ENCODE results near the gene GRK2. TPM values are rescaled to one million over a fixed set of nuclear protein-coding genes. Genes with fewer than 3 reads are reported as not detected.

The GRK2 gene
- total and polyA plus RNA-seq, 2 donors (not counting 1 experiment from before 2014, with no cell fraction given), result 294 to 534 TPM

DNA sequence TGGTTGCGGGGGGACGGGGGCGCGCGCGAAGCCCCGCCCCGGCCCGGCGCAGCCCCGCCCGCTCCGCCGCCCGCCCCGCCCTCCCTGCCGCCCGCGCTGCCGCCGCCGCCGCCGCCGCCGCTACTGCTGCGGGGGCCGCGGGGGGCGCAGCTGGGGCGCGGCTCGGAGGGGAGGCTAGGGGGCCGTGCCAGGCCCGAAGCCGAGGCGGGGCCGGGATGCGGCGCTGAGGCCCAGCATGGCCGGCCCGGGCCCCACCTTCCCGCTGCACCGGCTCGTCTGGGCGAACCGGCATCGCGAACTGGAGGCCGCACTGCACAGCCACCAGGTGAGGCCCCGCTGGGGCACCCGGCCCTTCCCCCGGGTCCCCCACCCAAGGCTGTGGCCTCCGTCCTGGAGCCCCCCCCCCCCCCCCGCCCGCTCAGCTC lies 23.0 kb downstream of the GRK2 start, which contains the start of gene ANKRD13D:
ANKRD13D (plus strand) TSS at position 78 of the 425 bp plus-strand sequence; CDS start at position 236, 158 bp downstream.
- Histone ChIP-seq H3K36me3 (replicated peaks in 1 of 2; ENCODE audit: control extremely low read depth in 1 of 2, control insufficient read depth in 1 of 2, extremely low read depth in 1 of 2, insufficient read depth in 2 of 2, low read length in 1 of 2) (peaks cover 2 to 66% of the 10 kb centered on the region in 2 experiments), H3K79me2 (ENCODE audit: control insufficient read depth, insufficient read depth, low read length) (peaks cover 38% of the 10 kb centered on the region), H2AFZ (ENCODE audit: insufficient read depth, low read depth, low read length, poor library complexity, severe bottlenecking) (peak within 1 kb of the TSS; percentile 84), H3K27me3 (replicated peaks in 1 of 4; ENCODE audit: control extremely low read depth in 1 of 4, control insufficient read depth in 3 of 4, insufficient read depth in 4 of 4, low read length in 3 of 4) (no peaks in the 10 kb centered on the region), H3K9me3 (ENCODE audit: control extremely low read depth in 1 of 3, control insufficient read depth in 2 of 3, insufficient read depth in 1 of 3, low read length in 2 of 3) (no peaks in the 10 kb centered on the region), H3K4me1 (ENCODE audit: control insufficient read depth in 2 of 2, insufficient read depth in 2 of 2, low read length in 2 of 2) (peaks cover 44 to 55% of the 10 kb centered on the region in 2 donors), H3K27ac (ENCODE audit: low read length in 2 of 2) (peak within 1 kb of the TSS; percentile 86 to 92), H3K4me2 (replicated peaks; ENCODE audit: low read depth, low read length, poor library complexity, severe bottlenecking) (peak within 1 kb of the TSS; percentile 100), H3K4me3 (ENCODE audit: control extremely low read depth in 1 of 5, extremely low read depth in 1 of 5, insufficient read depth in 1 of 5, low read depth in 2 of 5, low read length in 4 of 5) (peak within 1 kb of the TSS; percentile 46 to 86 (median 79)), H3K9ac (ENCODE audit: low read length) (peak within 1 kb of the TSS; percentile 92), H4K20me1 (ENCODE audit: control insufficient read depth, insufficient read depth, low read length, poor library complexity, severe bottlenecking) (peaks cover 29% of the 10 kb centered on the region)
- ATAC-seq (ENCODE audit: low read depth) (no peak), DNase-seq (no peak)
- H3K4me1 Mint-ChIP-seq, result peaks cover 50% of the 10 kb centered on the region
- no peaks in the 10 kb centered on the region for H3K9me3 Mint-ChIP-seq (ENCODE audit: insufficient read depth)
- under 1% methylated on average over 52 of the region's 56 CpGs for WGBS (ENCODE audit: insufficient coverage)
- TF ChIP-seq, protein P1, sequence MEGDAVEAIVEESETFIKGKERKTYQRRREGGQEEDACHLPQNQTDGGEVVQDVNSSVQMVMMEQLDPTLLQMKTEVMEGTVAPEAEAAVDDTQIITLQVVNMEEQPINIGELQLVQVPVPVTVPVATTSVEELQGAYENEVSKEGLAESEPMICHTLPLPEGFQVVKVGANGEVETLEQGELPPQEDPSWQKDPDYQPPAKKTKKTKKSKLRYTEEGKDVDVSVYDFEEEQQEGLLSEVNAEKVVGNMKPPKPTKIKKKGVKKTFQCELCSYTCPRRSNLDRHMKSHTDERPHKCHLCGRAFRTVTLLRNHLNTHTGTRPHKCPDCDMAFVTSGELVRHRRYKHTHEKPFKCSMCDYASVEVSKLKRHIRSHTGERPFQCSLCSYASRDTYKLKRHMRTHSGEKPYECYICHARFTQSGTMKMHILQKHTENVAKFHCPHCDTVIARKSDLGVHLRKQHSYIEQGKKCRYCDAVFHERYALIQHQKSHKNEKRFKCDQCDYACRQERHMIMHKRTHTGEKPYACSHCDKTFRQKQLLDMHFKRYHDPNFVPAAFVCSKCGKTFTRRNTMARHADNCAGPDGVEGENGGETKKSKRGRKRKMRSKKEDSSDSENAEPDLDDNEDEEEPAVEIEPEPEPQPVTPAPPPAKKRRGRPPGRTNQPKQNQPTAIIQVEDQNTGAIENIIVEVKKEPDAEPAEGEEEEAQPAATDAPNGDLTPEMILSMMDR (IDR thresholded peaks at IDR 0.05), result no peak
- TF ChIP-seq EZH2 (IDR thresholded peaks at IDR 0.05; ENCODE audit: borderline replicate concordance, insufficient read depth, low read depth, low read length, poor library complexity, severe bottlenecking), result no peak
- ChIA-PET CTCF (interaction anchor here (0.6 to 4.3 kb wide), 11 partner anchors 12 to 93 kb away, joined by 3 to 35 read pairs (median 14); partner anchors contain the start of genes GRK2 and POLD4), POLR2A (interaction anchor here (0.5 to 4.0 kb wide), 19 partner anchors 9 to 1649 kb away, joined by 3 to 131 read pairs (median 5); partner anchors contain the start of genes CLCF1, GRK2, POLD4 and PTPRCAP)
- peak within 1 kb of the TSS; percentile 91 for H3K4me3 Mint-ChIP-seq
- intact Hi-C loops (cut with micrococcal nuclease), result loop anchor here (1.0 to 5.0 kb wide), 3 partner anchors 28 to 216 kb away; partner anchors contain the start of gene PITPNM1
- H3K27me3 Mint-ChIP-seq, result no peaks in the 10 kb centered on the region
- peak within 1 kb of the TSS; percentile 97 for H3K27ac Mint-ChIP-seq

Measured in B cell (primary cell).